ENCODE data around the gene SLC6A15. TPM values are rescaled to one million over a fixed set of nuclear protein-coding genes. Genes with fewer than 3 reads are reported as not detected.

SLC6A15 gene
- total RNA-seq, 1 donor from 2014 or later: 0.57 TPM

DNA sequence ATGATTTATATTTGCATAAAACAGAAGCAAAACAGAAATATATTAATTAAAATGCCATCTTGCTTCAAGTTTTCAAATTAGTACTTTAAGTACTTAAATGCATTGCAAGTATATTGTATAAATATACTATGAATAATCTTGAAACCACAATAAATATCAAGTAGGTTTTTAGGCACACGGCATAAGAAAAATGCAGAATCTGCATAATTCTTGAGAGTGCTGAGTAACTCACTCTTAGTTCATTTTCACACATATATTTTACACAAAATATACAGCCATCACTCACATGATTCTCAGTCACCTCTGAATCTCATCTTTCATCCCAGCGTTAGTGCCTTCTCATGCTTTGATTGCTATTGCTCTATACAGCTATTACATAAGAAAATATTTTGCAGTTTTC lies 51.9 kb downstream of the SLC6A15 start:
- Mint-ChIP-seq H3K27me3 (no peaks in the 10 kb centered on the region), H3K27ac (no peak overlapping the region), H3K36me3 (ENCODE audit: insufficient read depth) (no peaks in the 10 kb centered on the region), H3K4me1 (ENCODE audit: low read depth) (no peaks in the 10 kb centered on the region), H3K4me3 (ENCODE audit: low read depth) (no peak overlapping the region), H3K9me3 (ENCODE audit: low read depth) (no peaks in the 10 kb centered on the region)
- no peak for DNase-seq (ENCODE audit: low spot score, unreplicated experiment)
- TF ChIP-seq, protein P1, sequence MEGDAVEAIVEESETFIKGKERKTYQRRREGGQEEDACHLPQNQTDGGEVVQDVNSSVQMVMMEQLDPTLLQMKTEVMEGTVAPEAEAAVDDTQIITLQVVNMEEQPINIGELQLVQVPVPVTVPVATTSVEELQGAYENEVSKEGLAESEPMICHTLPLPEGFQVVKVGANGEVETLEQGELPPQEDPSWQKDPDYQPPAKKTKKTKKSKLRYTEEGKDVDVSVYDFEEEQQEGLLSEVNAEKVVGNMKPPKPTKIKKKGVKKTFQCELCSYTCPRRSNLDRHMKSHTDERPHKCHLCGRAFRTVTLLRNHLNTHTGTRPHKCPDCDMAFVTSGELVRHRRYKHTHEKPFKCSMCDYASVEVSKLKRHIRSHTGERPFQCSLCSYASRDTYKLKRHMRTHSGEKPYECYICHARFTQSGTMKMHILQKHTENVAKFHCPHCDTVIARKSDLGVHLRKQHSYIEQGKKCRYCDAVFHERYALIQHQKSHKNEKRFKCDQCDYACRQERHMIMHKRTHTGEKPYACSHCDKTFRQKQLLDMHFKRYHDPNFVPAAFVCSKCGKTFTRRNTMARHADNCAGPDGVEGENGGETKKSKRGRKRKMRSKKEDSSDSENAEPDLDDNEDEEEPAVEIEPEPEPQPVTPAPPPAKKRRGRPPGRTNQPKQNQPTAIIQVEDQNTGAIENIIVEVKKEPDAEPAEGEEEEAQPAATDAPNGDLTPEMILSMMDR (IDR thresholded peaks at IDR 0.05; ENCODE audit: unreplicated experiment): no peak

DNA sequence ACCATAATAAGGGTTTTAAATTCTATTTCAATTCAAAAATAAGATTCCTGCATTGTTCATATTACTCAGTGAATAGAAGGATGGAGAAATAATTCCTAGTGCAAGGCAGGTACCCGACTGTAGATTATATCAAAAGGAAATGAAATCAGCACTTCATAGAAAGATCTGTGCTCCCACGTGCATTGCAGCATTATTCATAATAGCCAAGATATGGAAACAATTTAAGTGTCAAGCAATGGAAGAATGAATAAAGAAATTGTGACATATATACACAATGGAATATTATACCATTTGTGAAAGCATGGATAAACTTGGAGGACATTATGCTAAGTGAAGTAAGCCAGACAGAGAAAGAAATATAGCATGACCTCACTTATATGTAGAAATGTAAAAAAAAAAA lies 53.8 kb downstream of the SLC6A15 start:
- TF ChIP-seq, protein P1 (IDR thresholded peaks at IDR 0.05; ENCODE audit: unreplicated experiment): no peak
- Mint-ChIP-seq H3K36me3 (ENCODE audit: insufficient read depth) (no peaks in the 10 kb centered on the region), H3K4me3 (ENCODE audit: low read depth) (no peak overlapping the region), H3K27ac (no peak overlapping the region), H3K27me3 (no peaks in the 10 kb centered on the region), H3K4me1 (ENCODE audit: low read depth) (no peaks in the 10 kb centered on the region), H3K9me3 (ENCODE audit: low read depth) (no peaks in the 10 kb centered on the region)
- no peak for DNase-seq (ENCODE audit: low spot score, unreplicated experiment)

DNA sequence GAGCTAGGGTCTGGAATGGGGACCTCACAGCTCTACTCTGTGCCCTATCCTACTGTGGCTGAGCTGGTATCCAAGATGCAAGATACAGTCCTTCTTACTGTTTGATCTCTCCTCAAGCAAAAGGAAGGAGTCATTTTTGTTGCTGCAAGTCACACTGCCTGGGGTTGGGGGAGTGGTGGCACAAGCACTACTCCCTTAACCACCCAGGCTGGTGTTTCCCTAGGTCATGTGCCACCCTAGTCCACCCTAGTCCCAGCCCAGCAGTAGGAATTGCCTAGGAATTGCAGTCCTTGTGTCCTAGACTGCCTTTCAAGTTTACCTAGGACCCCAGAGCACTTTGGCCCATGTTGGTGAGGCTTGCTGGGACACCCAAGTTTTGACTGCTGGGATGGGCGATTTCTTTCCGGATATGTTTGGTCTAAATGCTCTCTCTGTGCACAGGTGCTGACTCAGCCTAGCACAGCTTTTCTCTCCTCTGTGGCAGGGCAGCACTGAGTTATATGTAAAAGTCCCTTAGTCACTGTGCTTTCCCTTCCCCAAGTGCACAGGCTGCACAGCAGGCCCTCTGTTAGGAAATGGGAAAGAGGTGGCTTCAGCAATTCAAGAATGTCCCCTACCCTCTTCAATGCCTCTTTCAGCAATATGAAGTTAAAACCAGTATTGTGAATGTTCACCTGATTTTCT lies 54.9 kb downstream of the SLC6A15 start:
- H3K27ac Mint-ChIP-seq: no peak overlapping the region
- H3K27me3 Mint-ChIP-seq: no peaks in the 10 kb centered on the region
- H3K36me3 Mint-ChIP-seq (ENCODE audit: insufficient read depth): no peaks in the 10 kb centered on the region
- DNase-seq (ENCODE audit: low spot score, unreplicated experiment): no peak
- TF ChIP-seq, protein P1 (IDR thresholded peaks at IDR 0.05; ENCODE audit: unreplicated experiment): no peak
- no peak overlapping the region for H3K4me3 Mint-ChIP-seq (ENCODE audit: low read depth)
- no peaks in the 10 kb centered on the region for H3K4me1 Mint-ChIP-seq (ENCODE audit: low read depth)
- no peaks in the 10 kb centered on the region for H3K9me3 Mint-ChIP-seq (ENCODE audit: low read depth)

DNA sequence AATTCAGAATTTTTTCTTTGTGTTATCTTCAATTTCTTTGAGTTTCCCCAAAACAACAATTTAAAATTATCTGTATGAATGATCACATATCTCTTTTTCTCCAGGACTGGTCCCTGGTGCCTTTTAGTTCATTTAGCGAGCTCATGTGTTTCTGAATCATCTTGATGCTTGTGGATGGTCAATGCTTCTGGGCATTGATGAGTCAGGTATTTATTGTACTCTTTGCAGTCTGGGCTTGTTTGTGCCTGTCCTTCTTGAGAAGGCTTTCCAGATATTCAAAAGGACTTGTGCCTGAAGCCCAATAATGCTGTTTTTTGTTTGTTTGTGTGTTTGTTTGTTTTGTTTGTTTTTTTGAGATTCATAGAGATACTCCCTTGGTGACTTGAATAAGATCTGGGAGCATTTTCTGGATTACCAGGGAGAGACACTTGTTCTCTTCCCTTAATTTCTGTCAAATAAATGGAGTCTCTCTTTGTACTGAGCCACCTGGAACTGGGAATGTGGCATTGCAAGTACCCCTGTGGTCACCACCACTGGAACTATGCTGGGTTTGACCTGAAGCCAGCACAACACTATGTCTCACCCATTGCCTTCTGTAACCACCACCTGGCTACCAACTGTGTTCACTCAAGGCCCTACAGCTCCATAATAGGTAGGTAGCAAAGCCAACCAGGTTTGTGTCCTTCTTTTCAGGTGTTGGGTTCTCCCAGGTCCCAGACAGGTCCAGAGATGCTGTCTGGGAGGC lies 56.3 kb downstream of the SLC6A15 start:
- no peaks in the 10 kb centered on the region for H3K36me3 Mint-ChIP-seq (ENCODE audit: insufficient read depth)
- TF ChIP-seq, protein P1 (IDR thresholded peaks at IDR 0.05; ENCODE audit: unreplicated experiment): no peak
- H3K9me3 Mint-ChIP-seq (ENCODE audit: low read depth): no peaks in the 10 kb centered on the region
- no peak overlapping the region for H3K4me3 Mint-ChIP-seq (ENCODE audit: low read depth)
- no peaks in the 10 kb centered on the region for H3K27me3 Mint-ChIP-seq
- H3K4me1 Mint-ChIP-seq (ENCODE audit: low read depth): no peaks in the 10 kb centered on the region
- DNase-seq (ENCODE audit: low spot score, unreplicated experiment): no peak
- no peak overlapping the region for H3K27ac Mint-ChIP-seq

DNA sequence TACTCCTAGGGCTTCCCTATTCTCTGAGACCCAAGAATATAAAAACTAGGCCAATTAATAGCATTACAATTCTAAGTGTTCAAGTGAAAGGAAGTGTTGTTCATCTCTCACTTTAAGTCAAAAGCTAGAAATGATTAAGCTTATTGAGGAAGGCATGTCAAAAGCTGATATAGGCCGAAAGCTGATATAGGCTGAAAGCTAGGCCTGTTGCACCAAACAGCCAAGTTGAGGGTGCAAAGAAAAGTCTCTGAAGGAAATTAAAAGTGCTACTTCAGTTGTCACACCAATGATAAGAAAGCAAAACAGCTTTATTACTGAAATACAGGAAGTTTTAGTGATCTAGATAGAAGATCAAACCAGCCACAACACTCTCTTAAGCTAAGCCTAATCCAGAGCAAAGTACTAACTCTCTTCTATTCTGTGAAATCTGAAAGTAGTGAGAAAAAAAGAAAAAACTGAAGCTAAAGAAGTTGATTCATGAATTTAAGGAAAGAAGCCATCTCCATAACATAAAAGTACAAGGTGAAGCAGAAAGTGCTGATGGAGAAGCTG lies 68.9 kb downstream of the SLC6A15 start:
- Mint-ChIP-seq H3K4me1 (ENCODE audit: low read depth) (no peaks in the 10 kb centered on the region), H3K9me3 (ENCODE audit: low read depth) (no peaks in the 10 kb centered on the region), H3K4me3 (ENCODE audit: low read depth) (no peak overlapping the region), H3K27ac (no peak overlapping the region), H3K36me3 (ENCODE audit: insufficient read depth) (no peaks in the 10 kb centered on the region), H3K27me3 (peaks cover 3% of the 10 kb centered on the region)
- TF ChIP-seq, protein P1 (IDR thresholded peaks at IDR 0.05; ENCODE audit: unreplicated experiment): no peak
- DNase-seq (ENCODE audit: low spot score, unreplicated experiment): no peak
